CD4-positive, alpha-beta T cell treated with Interleukin-4 for 1 hour (primary cell): ENCODE measurements around the gene MBP.

Experiments used
- DNase-seq, 2 donors: peaks; one replicate each; pipeline ENCODE4 v3.0.0-alpha.2; 2020 to 2022

MBP gene

DNA sequence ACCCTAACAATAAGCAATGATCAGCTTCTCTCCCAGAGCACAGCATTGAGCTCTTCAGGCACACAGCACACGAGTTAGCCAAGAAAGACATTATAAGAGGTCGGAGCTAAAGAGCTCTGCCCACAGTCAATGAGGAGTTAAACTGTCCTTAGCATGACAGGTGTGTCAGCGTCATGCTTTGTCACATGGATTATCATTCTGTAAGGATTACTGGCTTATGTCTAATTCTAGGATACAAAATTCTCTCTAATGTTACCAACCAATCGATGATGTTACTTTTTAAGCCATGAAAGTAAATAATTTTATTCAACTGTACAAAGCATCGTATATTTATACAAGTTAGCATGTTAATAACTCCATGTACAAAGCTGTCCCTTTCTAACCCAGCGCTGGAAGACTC, 201.4 kb downstream of the MBP start:
- no peak for DNase-seq
